OCI-LY7 (cell line): ENCODE data around the gene MRFAP1L1.

Experiments used
- EZH2phosphoT487 ChIP-seq: fragments of 200-600 bp; sonication (generic); IDR thresholded peaks from 2 replicates; pipeline ENCODE4 v1.6.1; 2018; ENCODE audit warnings: low read depth, borderline replicate concordance, mild to moderate bottlenecking, mixed run types, antibody characterized with exemption, low read length, moderate library complexity, mixed read lengths
- TF ChIP-seq, protein P1 (sequence below): fragments of 200-600 bp; sonication (generic); conservative IDR thresholded peaks from 2 replicates; pipeline ENCODE4 v1.5.1; 2014; ENCODE audit warnings: mild to moderate bottlenecking, antibody characterized with exemption, low read length, moderate library complexity, mixed read lengths

DNA sequence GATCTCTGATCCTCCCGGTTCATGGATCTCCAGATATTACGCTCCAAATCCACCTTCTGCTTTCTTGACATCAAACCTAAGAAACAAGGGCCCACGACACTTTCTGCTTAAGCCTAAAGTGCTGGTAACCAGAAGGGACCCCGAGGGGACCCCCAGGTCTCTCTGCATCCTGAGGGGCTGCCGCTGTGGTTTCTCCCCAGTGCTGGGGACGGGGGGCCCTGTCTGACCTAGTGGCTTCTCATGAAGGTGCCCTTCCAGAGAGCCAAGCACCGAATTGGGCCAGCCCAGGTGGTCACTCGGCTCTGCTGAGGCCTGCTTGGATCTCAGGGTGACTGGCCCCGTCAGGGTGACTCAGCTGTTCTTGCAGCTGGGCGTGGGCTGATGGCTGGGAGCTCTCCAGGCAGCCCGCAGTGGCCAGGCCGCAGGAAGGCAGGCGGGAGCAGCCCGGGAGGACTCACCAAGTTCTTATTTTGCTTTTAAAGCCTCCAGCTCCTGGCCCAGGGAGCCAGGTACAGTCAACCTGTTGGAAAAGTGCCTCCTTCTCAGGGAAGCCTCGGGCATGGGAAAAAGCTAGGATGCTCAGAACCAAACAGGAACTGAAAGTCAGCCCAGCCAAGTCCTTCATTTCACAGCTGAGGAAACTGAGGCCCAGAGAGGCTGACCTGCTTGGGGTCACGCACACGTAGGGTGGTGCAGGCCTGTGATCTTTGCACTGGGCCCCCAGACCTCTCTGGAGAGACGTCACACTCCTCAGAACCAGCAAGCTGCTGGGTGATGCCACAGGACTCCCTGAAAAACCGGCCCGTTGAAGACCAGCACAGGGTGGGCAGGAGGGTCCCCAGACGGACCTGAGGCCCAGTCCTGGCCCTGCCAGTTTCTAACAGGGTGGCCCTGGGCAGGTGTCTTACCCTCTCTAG lies 23.0 kb upstream of the MRFAP1L1 start:
- TF ChIP-seq, protein P1, sequence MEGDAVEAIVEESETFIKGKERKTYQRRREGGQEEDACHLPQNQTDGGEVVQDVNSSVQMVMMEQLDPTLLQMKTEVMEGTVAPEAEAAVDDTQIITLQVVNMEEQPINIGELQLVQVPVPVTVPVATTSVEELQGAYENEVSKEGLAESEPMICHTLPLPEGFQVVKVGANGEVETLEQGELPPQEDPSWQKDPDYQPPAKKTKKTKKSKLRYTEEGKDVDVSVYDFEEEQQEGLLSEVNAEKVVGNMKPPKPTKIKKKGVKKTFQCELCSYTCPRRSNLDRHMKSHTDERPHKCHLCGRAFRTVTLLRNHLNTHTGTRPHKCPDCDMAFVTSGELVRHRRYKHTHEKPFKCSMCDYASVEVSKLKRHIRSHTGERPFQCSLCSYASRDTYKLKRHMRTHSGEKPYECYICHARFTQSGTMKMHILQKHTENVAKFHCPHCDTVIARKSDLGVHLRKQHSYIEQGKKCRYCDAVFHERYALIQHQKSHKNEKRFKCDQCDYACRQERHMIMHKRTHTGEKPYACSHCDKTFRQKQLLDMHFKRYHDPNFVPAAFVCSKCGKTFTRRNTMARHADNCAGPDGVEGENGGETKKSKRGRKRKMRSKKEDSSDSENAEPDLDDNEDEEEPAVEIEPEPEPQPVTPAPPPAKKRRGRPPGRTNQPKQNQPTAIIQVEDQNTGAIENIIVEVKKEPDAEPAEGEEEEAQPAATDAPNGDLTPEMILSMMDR, result no peak
- TF ChIP-seq EZH2phosphoT487, result no peak
